ENCODE measurements around the gene CYTIP. TPM values are rescaled to one million over a fixed set of nuclear protein-coding genes. Genes with fewer than 3 reads are reported as not detected.
"Not testable (repeated sequence)": the region's sequence is repeated elsewhere in the genome, so short reads cannot be mapped to it uniquely, and the experiment has no call there.

The CYTIP gene
- polyA plus RNA-seq, 1 donor from 2014 or later = not detected

GRCh38 chr2:157404363-157404762 lies 39.5 kb downstream of the CYTIP start:
- no peaks in the 10 kb centered on the region for H4K20me1 ChIP-seq (ENCODE audit: insufficient read depth)
- H3K36me3 ChIP-seq (ENCODE audit: insufficient read depth, low read length) = no peaks in the 10 kb centered on the region
- no peaks in the 10 kb centered on the region for H3K79me2 ChIP-seq (replicated peaks; ENCODE audit: insufficient read depth, low read length)
- TF ChIP-seq, protein P1, sequence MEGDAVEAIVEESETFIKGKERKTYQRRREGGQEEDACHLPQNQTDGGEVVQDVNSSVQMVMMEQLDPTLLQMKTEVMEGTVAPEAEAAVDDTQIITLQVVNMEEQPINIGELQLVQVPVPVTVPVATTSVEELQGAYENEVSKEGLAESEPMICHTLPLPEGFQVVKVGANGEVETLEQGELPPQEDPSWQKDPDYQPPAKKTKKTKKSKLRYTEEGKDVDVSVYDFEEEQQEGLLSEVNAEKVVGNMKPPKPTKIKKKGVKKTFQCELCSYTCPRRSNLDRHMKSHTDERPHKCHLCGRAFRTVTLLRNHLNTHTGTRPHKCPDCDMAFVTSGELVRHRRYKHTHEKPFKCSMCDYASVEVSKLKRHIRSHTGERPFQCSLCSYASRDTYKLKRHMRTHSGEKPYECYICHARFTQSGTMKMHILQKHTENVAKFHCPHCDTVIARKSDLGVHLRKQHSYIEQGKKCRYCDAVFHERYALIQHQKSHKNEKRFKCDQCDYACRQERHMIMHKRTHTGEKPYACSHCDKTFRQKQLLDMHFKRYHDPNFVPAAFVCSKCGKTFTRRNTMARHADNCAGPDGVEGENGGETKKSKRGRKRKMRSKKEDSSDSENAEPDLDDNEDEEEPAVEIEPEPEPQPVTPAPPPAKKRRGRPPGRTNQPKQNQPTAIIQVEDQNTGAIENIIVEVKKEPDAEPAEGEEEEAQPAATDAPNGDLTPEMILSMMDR (IDR thresholded peaks at IDR 0.05; ENCODE audit: poor library complexity, severe bottlenecking) = no peak
- TF ChIP-seq POLR2AphosphoS5 (IDR thresholded peaks at IDR 0.05) = no peak
- TF ChIP-seq EP300 (conservative IDR thresholded peaks at IDR 0.05; ENCODE audit: poor library complexity, severe bottlenecking) = no peak
- no peaks in the 10 kb centered on the region for H3K9me3 ChIP-seq (ENCODE audit: low read length)
- H3K4me3 ChIP-seq (ENCODE audit: low read length) = no peak overlapping the region
- H3K27me3 ChIP-seq (ENCODE audit: insufficient read depth, low read depth, low read length) = no peaks in the 10 kb centered on the region
- no peak overlapping the region for H2AFZ ChIP-seq (ENCODE audit: low read depth, low read length)
- no peak overlapping the region for H3K27ac ChIP-seq (ENCODE audit: low read length)
- no peak overlapping the region for H3K4me2 ChIP-seq (ENCODE audit: low read length)
- no peaks in the 10 kb centered on the region for H3F3A ChIP-seq (ENCODE audit: insufficient read depth, low read length, poor library complexity, severe bottlenecking)
- H3K9ac ChIP-seq (ENCODE audit: low read length) = no peak overlapping the region
- no peaks in the 10 kb centered on the region for H3K9me2 ChIP-seq (ENCODE audit: insufficient read depth, low read length)

DNA sequence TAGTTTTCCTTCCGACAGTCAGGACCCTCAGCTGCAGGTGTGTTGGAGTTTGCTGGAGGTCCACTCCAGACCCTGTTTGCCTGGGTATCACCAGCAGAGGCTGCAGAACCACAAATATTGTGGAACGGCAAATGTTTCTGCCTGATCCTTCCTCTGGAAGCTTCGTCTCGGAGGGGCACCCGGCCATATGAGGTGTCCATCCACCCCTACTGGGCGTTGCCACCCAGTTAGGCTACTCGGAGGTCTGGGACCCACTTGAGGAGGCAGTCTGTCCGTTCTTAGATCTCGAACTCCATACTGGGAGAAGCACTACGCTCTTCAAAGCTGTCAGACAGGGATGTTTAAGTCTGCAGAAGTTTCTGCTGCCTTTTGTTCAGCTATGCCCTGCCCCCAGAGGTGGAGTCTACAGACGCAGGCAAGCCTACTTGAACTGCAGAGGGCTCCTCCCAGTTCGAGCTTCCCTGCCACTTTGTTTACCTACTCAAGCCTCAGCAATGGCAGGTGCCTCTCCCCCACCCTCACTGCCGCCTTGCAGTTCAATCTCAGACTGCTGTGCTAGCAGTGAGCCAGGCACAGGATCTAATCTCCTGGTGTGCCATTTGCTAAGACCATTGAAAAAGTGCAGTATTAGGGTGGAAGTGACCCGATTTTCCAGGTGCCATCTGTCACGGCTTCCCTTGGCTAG lies 40.9 kb downstream of the CYTIP start:
- H3K9me2 ChIP-seq (ENCODE audit: insufficient read depth, low read length); H3K9ac ChIP-seq (ENCODE audit: low read length); H3K27ac ChIP-seq (ENCODE audit: low read length); H4K20me1 ChIP-seq (ENCODE audit: insufficient read depth); H2AFZ ChIP-seq (ENCODE audit: low read depth, low read length); H3K27me3 ChIP-seq (ENCODE audit: insufficient read depth, low read depth, low read length); H3K79me2 ChIP-seq (replicated peaks; ENCODE audit: insufficient read depth, low read length); H3K9me3 ChIP-seq (ENCODE audit: low read length); H3K4me3 ChIP-seq (ENCODE audit: low read length); H3K4me2 ChIP-seq (ENCODE audit: low read length); H3K36me3 ChIP-seq (ENCODE audit: insufficient read depth, low read length); H3F3A ChIP-seq (ENCODE audit: insufficient read depth, low read length, poor library complexity, severe bottlenecking): not testable (repeated sequence)

GRCh38 chr2:157395811-157396210 lies 48.1 kb downstream of the CYTIP start:
- no peak overlapping the region for H3K27ac ChIP-seq (ENCODE audit: low read length)
- no peak overlapping the region for H3K9ac ChIP-seq (ENCODE audit: low read length)
- TF ChIP-seq, protein P1 (IDR thresholded peaks at IDR 0.05; ENCODE audit: poor library complexity, severe bottlenecking) = no peak
- no peak for TF ChIP-seq MXI1 (conservative IDR thresholded peaks at IDR 0.05; ENCODE audit: poor library complexity, severe bottlenecking)
- TF ChIP-seq POLR2AphosphoS5 (IDR thresholded peaks at IDR 0.05) = no peak
- TF ChIP-seq, protein P2, sequence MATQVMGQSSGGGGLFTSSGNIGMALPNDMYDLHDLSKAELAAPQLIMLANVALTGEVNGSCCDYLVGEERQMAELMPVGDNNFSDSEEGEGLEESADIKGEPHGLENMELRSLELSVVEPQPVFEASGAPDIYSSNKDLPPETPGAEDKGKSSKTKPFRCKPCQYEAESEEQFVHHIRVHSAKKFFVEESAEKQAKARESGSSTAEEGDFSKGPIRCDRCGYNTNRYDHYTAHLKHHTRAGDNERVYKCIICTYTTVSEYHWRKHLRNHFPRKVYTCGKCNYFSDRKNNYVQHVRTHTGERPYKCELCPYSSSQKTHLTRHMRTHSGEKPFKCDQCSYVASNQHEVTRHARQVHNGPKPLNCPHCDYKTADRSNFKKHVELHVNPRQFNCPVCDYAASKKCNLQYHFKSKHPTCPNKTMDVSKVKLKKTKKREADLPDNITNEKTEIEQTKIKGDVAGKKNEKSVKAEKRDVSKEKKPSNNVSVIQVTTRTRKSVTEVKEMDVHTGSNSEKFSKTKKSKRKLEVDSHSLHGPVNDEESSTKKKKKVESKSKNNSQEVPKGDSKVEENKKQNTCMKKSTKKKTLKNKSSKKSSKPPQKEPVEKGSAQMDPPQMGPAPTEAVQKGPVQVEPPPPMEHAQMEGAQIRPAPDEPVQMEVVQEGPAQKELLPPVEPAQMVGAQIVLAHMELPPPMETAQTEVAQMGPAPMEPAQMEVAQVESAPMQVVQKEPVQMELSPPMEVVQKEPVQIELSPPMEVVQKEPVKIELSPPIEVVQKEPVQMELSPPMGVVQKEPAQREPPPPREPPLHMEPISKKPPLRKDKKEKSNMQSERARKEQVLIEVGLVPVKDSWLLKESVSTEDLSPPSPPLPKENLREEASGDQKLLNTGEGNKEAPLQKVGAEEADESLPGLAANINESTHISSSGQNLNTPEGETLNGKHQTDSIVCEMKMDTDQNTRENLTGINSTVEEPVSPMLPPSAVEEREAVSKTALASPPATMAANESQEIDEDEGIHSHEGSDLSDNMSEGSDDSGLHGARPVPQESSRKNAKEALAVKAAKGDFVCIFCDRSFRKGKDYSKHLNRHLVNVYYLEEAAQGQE (IDR thresholded peaks at IDR 0.05; ENCODE audit: borderline replicate concordance) = no peak
- TF ChIP-seq SMC3 (conservative IDR thresholded peaks at IDR 0.05; ENCODE audit: poor library complexity) = no peak
- no peak for TF ChIP-seq TAF1 (IDR thresholded peaks at IDR 0.05; ENCODE audit: low read depth)
- no peak for TF ChIP-seq EZH2 (IDR thresholded peaks at IDR 0.05; ENCODE audit: borderline replicate concordance, insufficient read depth, low read length, poor library complexity, severe bottlenecking)
- TF ChIP-seq EP300 (conservative IDR thresholded peaks at IDR 0.05; ENCODE audit: poor library complexity, severe bottlenecking) = no peak
- TF ChIP-seq RAD21 (conservative IDR thresholded peaks at IDR 0.05) = no peak
- no peaks in the 10 kb centered on the region for H3K79me2 ChIP-seq (replicated peaks; ENCODE audit: insufficient read depth, low read length)
- H3K9me2 ChIP-seq (ENCODE audit: insufficient read depth, low read length) = no peaks in the 10 kb centered on the region
- H3F3A ChIP-seq (ENCODE audit: insufficient read depth, low read length, poor library complexity, severe bottlenecking) = no peaks in the 10 kb centered on the region
- no peak overlapping the region for H3K4me2 ChIP-seq (ENCODE audit: low read length)
- H4K20me1 ChIP-seq (ENCODE audit: insufficient read depth) = no peaks in the 10 kb centered on the region
- no peaks in the 10 kb centered on the region for H3K27me3 ChIP-seq (ENCODE audit: insufficient read depth, low read depth, low read length)
- no peak overlapping the region for H3K4me3 ChIP-seq (ENCODE audit: low read length)
- H3K36me3 ChIP-seq (ENCODE audit: insufficient read depth, low read length) = no peaks in the 10 kb centered on the region
- no peaks in the 10 kb centered on the region for H3K9me3 ChIP-seq (ENCODE audit: low read length)
- no peak overlapping the region for H2AFZ ChIP-seq (ENCODE audit: low read depth, low read length)
